Uterus (tissue), 4 donors: ENCODE measurements around the gene SNX19. TPM values are rescaled to one million over a fixed set of nuclear protein-coding genes. Genes with fewer than 3 reads are reported as not detected.

Source experiments
- DNase-seq, 2 donors: peaks; one replicate each; pipeline ENCODE4 v3.0.0-alpha.2; 2019 to 2020
- H3K27ac ChIP-seq, 2 donors: fragments of 200-600 bp; sonication (generic); 1 replicate in 1 of 2; 2 replicates in 1 of 2; pipeline ENCODE4 v1.5.1; 2016 to 2018
- H3K27me3 ChIP-seq, 2 donors: fragments of 200-600 bp; sonication (generic); one replicate each; pipeline ENCODE4 v1.5.1; 2018 to 2019; ENCODE audit warnings: control low read depth in 1 of 2
- H3K36me3 ChIP-seq, 2 donors: fragments of 200-600 bp; sonication (generic); one replicate each; pipeline ENCODE4 v1.5.1; 2019; ENCODE audit warnings: control low read depth in 1 of 2
- H3K4me1 ChIP-seq, 2 donors: fragments of 200-600 bp; sonication (generic); one replicate each; pipeline ENCODE4 v1.5.1; 2018 to 2019; ENCODE audit warnings: control low read depth in 1 of 2
- H3K4me3 ChIP-seq, 2 donors: fragments of 200-600 bp; sonication (generic); 1 replicate in 1 of 2; 2 replicates in 1 of 2; pipeline ENCODE4 v1.5.1; 2018 to 2019; ENCODE audit warnings: mild to moderate bottlenecking in 1 of 2
- H3K9me3 ChIP-seq, 2 donors: fragments of 200-600 bp; sonication (generic); one replicate each; pipeline ENCODE4 v1.5.1; 2019; ENCODE audit warnings: control low read depth in 1 of 2
- POLR2A ChIP-seq, 2 donors: fragments of 450-650 bp; IDR thresholded peaks; one replicate each; pipeline ENCODE4 v1.6.1; 2016; ENCODE audit warnings: antibody characterized with exemption in 2 of 2, mild to moderate bottlenecking in 1 of 2, moderate library complexity in 1 of 2
- intact Hi-C: fragments of 100-400 bp; cut with DNase I; formaldehyde crosslinking; loops from one replicate; pipeline ENCODE4 v1.15.1; 2023; ENCODE audit warnings: low total_unique reads
- total RNA-seq, 4 donors: library from RNA; depleted of rRNA in 3 of 4; stranded (reverse); fragments of >200 nt in 3 of 4; gene quantifications; one replicate each; pipeline versions ENCODE4 v1.1.0 to v1.2.4, GENCODE V29; 2014 to 2023
- TF ChIP-seq, protein P1 (sequence below), 4 experiments: fragments of 200-600 bp in 2 of 4; fragments of 450-650 bp in 2 of 4; sonication (generic) in 2 of 4; IDR thresholded peaks; one replicate each; pipeline ENCODE4 v1.5.1; 2016 to 2019; ENCODE audit warnings: antibody characterized with exemption in 4 of 4, mild to moderate bottlenecking in 2 of 4, moderate library complexity in 1 of 4
- donor health status: DM: yes; HTN: yes; CAD: no.

The SNX19 gene
- total RNA-seq, 4 donors from 2014 or later = 24.4 to 226 (median 82.3) TPM

GRCh38 chr11:130873761-130874160, 42.5 kb downstream of the SNX19 start:
- Histone ChIP-seq H3K4me1 (peaks cover 0 to 9% of the 10 kb centered on the region in 2 donors), H3K36me3 (no peaks in the 10 kb centered on the region), H3K27me3 (no peaks in the 10 kb centered on the region), H3K4me3 (no peak overlapping the region), H3K9me3 (no peaks in the 10 kb centered on the region), H3K27ac (peak overlapping the region in 1 of 2 donors; percentile 51)
- intact Hi-C loops = no loop called here
- TF ChIP-seq POLR2A (IDR thresholded peaks at IDR 0.05) = no peak
- TF ChIP-seq, protein P1, sequence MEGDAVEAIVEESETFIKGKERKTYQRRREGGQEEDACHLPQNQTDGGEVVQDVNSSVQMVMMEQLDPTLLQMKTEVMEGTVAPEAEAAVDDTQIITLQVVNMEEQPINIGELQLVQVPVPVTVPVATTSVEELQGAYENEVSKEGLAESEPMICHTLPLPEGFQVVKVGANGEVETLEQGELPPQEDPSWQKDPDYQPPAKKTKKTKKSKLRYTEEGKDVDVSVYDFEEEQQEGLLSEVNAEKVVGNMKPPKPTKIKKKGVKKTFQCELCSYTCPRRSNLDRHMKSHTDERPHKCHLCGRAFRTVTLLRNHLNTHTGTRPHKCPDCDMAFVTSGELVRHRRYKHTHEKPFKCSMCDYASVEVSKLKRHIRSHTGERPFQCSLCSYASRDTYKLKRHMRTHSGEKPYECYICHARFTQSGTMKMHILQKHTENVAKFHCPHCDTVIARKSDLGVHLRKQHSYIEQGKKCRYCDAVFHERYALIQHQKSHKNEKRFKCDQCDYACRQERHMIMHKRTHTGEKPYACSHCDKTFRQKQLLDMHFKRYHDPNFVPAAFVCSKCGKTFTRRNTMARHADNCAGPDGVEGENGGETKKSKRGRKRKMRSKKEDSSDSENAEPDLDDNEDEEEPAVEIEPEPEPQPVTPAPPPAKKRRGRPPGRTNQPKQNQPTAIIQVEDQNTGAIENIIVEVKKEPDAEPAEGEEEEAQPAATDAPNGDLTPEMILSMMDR (IDR thresholded peaks at IDR 0.05) = no peak
- DNase-seq = no peak

DNA sequence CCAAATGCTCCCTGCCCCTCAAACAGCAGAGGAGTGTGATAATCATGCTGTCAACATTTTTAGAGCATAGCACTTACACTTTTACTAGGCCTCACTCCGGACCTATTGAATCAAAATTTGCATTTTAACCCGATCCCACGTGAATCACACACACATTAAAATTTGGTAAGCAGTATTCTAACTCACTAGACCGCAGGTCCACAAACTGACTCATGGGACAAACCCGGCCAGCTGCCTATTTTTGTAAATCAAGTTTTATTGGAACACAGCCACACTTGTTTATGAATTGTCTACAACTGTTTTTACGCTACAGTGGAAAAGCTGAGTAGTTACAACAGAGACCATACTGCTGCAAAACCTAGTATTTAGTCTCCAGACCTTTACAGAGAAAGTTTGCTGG, 43.3 kb downstream of the SNX19 start:
- H3K27me3 ChIP-seq = no peaks in the 10 kb centered on the region
- no peaks in the 10 kb centered on the region for H3K36me3 ChIP-seq
- DNase-seq = peak in 1 of 2 donors; percentile 38
- H3K27ac ChIP-seq = peak overlapping the region; percentile 42 to 51
- TF ChIP-seq, protein P1 (IDR thresholded peaks at IDR 0.05) = no peak
- TF ChIP-seq POLR2A (IDR thresholded peaks at IDR 0.05) = no peak
- no peak overlapping the region for H3K4me3 ChIP-seq
- H3K4me1 ChIP-seq = peaks cover 0 to 9% of the 10 kb centered on the region in 2 donors
- intact Hi-C loops = no loop called here
- no peaks in the 10 kb centered on the region for H3K9me3 ChIP-seq

DNA sequence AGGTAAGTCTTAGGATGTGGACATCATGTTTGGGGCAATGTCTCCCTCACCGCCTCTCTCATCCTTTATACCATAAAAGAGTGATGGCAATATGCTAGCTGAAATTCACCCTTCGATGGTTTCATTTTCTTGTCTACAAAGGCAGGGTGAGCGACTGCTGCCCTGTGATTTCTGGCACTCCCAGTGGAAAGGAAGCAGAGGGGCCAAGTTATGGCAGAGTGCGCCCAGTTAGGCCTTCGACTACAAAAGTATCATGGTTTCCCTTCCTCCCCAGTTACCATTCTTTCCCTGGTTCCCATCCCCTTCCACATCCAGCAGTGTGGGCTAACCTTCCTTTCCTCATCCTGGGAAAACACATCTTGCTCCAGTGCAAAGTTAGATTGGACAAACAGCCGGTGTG, 43.8 kb downstream of the SNX19 start:
- no peaks in the 10 kb centered on the region for H3K9me3 ChIP-seq
- peaks cover 0 to 9% of the 10 kb centered on the region in 2 donors for H3K4me1 ChIP-seq
- intact Hi-C loops = no loop called here
- H3K4me3 ChIP-seq = no peak overlapping the region
- DNase-seq = no peak
- no peaks in the 10 kb centered on the region for H3K36me3 ChIP-seq
- TF ChIP-seq, protein P1 (IDR thresholded peaks at IDR 0.05) = no peak
- no peak for TF ChIP-seq POLR2A (IDR thresholded peaks at IDR 0.05)
- H3K27ac ChIP-seq = peak overlapping the region; percentile 42 to 51
- H3K27me3 ChIP-seq = no peaks in the 10 kb centered on the region

GRCh38 chr11:130872102-130872501, 44.2 kb downstream of the SNX19 start:
- no peak for DNase-seq
- H3K4me1 ChIP-seq = peaks cover 0 to 9% of the 10 kb centered on the region in 2 donors
- peak overlapping the region; percentile 42 to 51 for H3K27ac ChIP-seq
- no peaks in the 10 kb centered on the region for H3K27me3 ChIP-seq
- H3K4me3 ChIP-seq = no peak overlapping the region
- H3K36me3 ChIP-seq = no peaks in the 10 kb centered on the region
- H3K9me3 ChIP-seq = no peaks in the 10 kb centered on the region
- TF ChIP-seq, protein P1 (IDR thresholded peaks at IDR 0.05) = no peak
- no peak for TF ChIP-seq POLR2A (IDR thresholded peaks at IDR 0.05)
- intact Hi-C loops = no loop called here

DNA sequence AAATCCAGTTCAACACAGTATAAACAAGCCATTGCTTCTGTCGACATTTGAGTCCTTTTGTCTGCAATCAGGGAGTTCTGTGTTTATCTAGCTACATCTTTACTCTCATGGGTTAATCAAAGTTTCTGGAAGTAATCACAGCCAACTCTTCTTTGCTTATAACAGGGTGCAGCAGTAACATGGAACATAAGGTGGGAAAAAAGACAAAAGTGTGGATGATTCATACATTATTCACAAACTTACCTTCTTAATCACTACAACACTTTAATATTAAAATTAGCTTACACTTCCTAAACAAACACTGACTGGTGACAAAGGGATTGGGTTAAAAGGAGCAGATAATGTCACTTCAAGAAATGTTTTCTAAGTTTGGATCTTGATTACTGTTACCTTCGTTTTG, 44.7 kb downstream of the SNX19 start:
- Histone ChIP-seq H3K4me3 (no peak overlapping the region), H3K36me3 (no peaks in the 10 kb centered on the region), H3K9me3 (no peaks in the 10 kb centered on the region), H3K27ac (peak overlapping the region; percentile 42 to 51), H3K27me3 (no peaks in the 10 kb centered on the region), H3K4me1 (peaks cover 0 to 9% of the 10 kb centered on the region in 2 donors)
- no peak for DNase-seq
- TF ChIP-seq, protein P1 (IDR thresholded peaks at IDR 0.05) = no peak
- no peak for TF ChIP-seq POLR2A (IDR thresholded peaks at IDR 0.05)
- intact Hi-C loops = no loop called here
